ENCODE measurements around the gene OR10D3. TPM values are rescaled to one million over a fixed set of nuclear protein-coding genes. Genes with fewer than 3 reads are reported as not detected.

Gene OR10D3
- total and polyA plus RNA-seq, 8 donors, result not detected

DNA sequence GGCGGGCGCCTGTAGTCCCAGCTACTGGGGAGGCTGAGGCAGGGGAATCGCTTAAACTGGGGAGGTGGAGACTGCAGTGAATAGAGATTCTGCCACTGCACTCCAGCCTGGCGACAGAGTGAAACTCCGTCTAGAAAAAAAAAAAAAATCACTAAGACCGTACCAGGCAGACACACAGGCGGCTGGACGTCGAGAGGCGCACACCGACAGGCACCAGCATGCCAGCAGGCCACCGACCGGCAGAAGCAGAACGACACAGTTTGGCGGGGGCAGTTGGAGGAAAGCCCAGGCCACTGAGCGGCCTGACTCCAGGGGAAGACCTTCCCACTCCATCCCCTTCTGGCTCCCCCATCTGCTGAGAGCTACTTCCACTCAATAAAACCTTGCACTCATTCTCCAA is 17.5 kb downstream of the OR10D3 start:
- Histone ChIP-seq H3K36me3 (no peaks in the 10 kb centered on the region), H3K4me3 (no peak overlapping the region), H3K9me3 (no peaks in the 10 kb centered on the region), H3K4me1 (no peaks in the 10 kb centered on the region), H3K27ac (no peak overlapping the region), H3K27me3 (no peaks in the 10 kb centered on the region)
- DNase-seq, result no peak
- 92 to 96% (median 95%) methylated on average over 15 to 16 of the region's 16 CpGs for WGBS, 5 donors
- no peak for TF ChIP-seq EP300 (IDR thresholded peaks at IDR 0.05)
- TF ChIP-seq, protein P1, sequence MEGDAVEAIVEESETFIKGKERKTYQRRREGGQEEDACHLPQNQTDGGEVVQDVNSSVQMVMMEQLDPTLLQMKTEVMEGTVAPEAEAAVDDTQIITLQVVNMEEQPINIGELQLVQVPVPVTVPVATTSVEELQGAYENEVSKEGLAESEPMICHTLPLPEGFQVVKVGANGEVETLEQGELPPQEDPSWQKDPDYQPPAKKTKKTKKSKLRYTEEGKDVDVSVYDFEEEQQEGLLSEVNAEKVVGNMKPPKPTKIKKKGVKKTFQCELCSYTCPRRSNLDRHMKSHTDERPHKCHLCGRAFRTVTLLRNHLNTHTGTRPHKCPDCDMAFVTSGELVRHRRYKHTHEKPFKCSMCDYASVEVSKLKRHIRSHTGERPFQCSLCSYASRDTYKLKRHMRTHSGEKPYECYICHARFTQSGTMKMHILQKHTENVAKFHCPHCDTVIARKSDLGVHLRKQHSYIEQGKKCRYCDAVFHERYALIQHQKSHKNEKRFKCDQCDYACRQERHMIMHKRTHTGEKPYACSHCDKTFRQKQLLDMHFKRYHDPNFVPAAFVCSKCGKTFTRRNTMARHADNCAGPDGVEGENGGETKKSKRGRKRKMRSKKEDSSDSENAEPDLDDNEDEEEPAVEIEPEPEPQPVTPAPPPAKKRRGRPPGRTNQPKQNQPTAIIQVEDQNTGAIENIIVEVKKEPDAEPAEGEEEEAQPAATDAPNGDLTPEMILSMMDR (IDR thresholded peaks at IDR 0.05), result no peak
- TF ChIP-seq POLR2AphosphoS5 (IDR thresholded peaks at IDR 0.05), result no peak
- no peak for TF ChIP-seq POLR2A (IDR thresholded peaks at IDR 0.05)
- intact Hi-C loops (cut with DNase I; ENCODE audit: low total_unique reads), result no loop called here

DNA sequence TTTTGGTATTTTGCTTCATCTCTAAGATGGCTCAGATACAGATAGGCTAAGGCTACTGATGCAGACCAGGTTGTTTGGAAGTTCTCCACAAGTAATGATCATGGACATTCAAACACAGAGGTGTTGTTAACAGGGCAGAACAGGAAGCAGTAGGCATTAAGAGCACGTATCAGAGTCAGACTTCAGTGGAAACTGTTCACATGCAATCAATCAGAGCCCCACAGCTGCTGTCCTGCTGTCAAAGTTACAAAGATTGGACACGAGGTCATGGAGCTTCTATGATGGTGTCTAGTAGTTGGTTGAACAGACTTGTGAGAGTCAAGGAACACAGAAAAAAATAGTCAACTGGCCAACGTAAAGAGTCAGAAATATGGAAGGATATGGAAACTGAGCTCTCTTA is 19.8 kb downstream of the OR10D3 start:
- TF ChIP-seq EP300 (IDR thresholded peaks at IDR 0.05), result no peak
- TF ChIP-seq, protein P1 (IDR thresholded peaks at IDR 0.05), result no peak
- TF ChIP-seq POLR2A (IDR thresholded peaks at IDR 0.05), result no peak
- no peak for TF ChIP-seq POLR2AphosphoS5 (IDR thresholded peaks at IDR 0.05)
- Histone ChIP-seq H3K36me3 (no peaks in the 10 kb centered on the region), H3K27ac (no peak overlapping the region), H3K9me3 (no peaks in the 10 kb centered on the region), H3K4me3 (no peak overlapping the region), H3K4me1 (no peaks in the 10 kb centered on the region), H3K27me3 (no peaks in the 10 kb centered on the region)
- 43 to 51% (median 46%) methylated on average over 3 of the region's 3 CpGs for whole genome bisulfite sequencing, 5 donors
- DNase-seq, result no peak
- intact Hi-C loops (cut with DNase I; ENCODE audit: low total_unique reads), result no loop called here

DNA sequence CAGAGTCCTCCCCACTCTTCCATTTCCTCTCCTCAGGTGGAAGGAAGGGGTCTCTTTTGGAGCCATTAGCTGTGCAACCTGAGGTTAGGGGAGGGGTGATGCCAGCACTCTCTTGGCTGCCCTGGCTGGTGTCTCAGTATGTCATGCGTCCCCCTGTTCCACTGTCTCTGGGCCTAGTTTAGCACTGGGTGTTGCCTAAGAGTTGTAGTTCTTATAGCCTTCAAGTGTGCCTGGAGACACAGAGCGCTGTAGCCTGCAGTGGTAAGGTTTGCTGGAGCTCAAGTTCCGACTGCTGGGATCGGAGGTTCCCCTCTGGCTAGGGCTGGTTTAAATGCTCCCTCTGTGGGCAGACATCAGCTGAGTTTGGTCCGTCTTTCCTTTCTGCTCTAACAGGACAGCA is 20.9 kb downstream of the OR10D3 start:
- intact Hi-C loops (cut with DNase I; ENCODE audit: low total_unique reads), result no loop called here
- DNase-seq, result no peak
- Histone ChIP-seq H3K27ac (no peak overlapping the region), H3K4me1 (no peaks in the 10 kb centered on the region), H3K4me3 (no peak overlapping the region), H3K9me3 (no peaks in the 10 kb centered on the region), H3K36me3 (no peaks in the 10 kb centered on the region), H3K27me3 (peaks cover 0 to 3% (median 0%) of the 10 kb centered on the region in 3 donors)
- 87 to 94% (median 88%) methylated on average over 4 to 5 of the region's 5 CpGs for WGBS, 5 donors
- no peak for TF ChIP-seq EP300 (IDR thresholded peaks at IDR 0.05)
- no peak for TF ChIP-seq POLR2A (IDR thresholded peaks at IDR 0.05)
- no peak for TF ChIP-seq POLR2AphosphoS5 (IDR thresholded peaks at IDR 0.05)
- TF ChIP-seq, protein P1 (IDR thresholded peaks at IDR 0.05), result no peak

DNA sequence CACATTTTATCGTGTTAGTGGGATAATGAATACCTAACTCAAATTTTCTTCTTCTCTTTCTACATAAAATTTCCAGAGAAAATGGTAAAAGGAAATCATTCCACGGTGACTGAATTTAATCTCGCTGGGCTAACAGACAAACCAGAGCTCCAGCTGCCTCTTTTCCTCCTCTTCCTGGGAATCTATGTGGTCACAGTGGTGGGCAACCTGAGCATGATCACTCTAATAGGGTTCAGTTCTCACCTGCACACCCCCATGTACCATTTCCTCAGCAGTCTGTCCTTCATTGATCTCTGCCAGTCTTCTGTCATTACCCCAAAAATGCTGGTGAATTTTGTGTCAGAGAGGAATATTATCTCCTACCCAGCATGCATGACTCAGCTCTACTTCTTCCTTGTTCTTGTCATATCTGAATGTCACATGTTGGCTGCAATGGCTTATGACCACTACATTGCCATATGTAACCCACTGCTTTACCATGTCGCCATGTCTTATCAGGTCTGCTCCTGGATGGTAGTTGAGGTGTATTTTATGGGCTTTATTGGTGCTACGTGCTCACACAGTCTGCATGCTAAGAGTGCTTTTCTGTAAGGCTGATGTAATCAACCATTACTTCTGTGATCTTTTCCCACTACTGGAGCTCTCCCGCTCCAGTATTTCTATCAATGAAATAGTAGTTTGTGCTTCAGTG is 24.1 kb downstream of the OR10D3 start:
- intact Hi-C loops (cut with DNase I; ENCODE audit: low total_unique reads), result no loop called here

More for the DNA sequence above, 24.1 kb downstream of the OR10D3 start:
- Histone ChIP-seq H3K27me3 (peaks cover 0 to 5% (median 0%) of the 10 kb centered on the region in 3 donors), H3K4me3 (no peak overlapping the region), H3K36me3 (no peaks in the 10 kb centered on the region), H3K9me3 (no peaks in the 10 kb centered on the region), H3K27ac (no peak overlapping the region), H3K4me1 (no peaks in the 10 kb centered on the region)
- WGBS, 5 donors, result 70 to 84% (median 76%) methylated on average over 6 of the region's 6 CpGs
- TF ChIP-seq EP300 (IDR thresholded peaks at IDR 0.05) (no peak), POLR2AphosphoS5 (IDR thresholded peaks at IDR 0.05) (no peak), POLR2A (IDR thresholded peaks at IDR 0.05) (no peak)
- TF ChIP-seq, protein P1 (IDR thresholded peaks at IDR 0.05), result no peak
- no peak for DNase-seq

Measured in stomach (tissue), 9 donors.